Measurements from ENCODE around the gene PTGR2.

GRCh38 chr14:73829071-73829470 is 22.6 kb upstream of the PTGR2 start:
- no peak for TF ChIP-seq CTCF (IDR thresholded peaks at IDR 0.05; ENCODE audit: poor library complexity)
- TF ChIP-seq EZH2 (IDR thresholded peaks at IDR 0.05; ENCODE audit: borderline replicate concordance) = no peak
- TF ChIP-seq EZH2phosphoT487 (IDR thresholded peaks at IDR 0.05; ENCODE audit: low read depth, severe bottlenecking, unreplicated experiment) = no peak

Measured in hepatocyte (in vitro differentiated cells).